GM12878 (cell line): ENCODE data around the gene FCAR. TPM values are rescaled to one million over a fixed set of nuclear protein-coding genes. Genes with fewer than 3 reads are reported as not detected.

Experiments used
- ATAC-seq: fragments of 200-7000 bp; cut with Tn5 transposase; 3 replicates; pipeline ENCODE4 v1.9.1; 2020; ENCODE audit warnings: mild to moderate bottlenecking, moderate library complexity
- BruUV-seq: library from RNA; stranded (reverse); fragments of 400-500 nt; replicated peaks from 2 replicates; lab custom pipeline; 2021; lab: Mats Ljungman, UMichigan
- CTCF ChIA-PET: fragments of 300-600 bp; sonication (Branson Sonifier 250); formaldehyde crosslinking; extraction: SDS; loops from one replicate; lab custom pipeline; 2021; ENCODE audit warnings: inconsistent platforms; lab: Yijun Ruan, JAX
- POLR2A ChIA-PET: fragments of 350-600 bp; formaldehyde crosslinking; extraction: SDS; loops from one replicate; lab custom pipeline; 2021; ENCODE audit warnings: inconsistent platforms; lab: Charles Lee
- RAD21 ChIA-PET: fragments of 300-600 bp; sonication (Branson Sonifier 250); formaldehyde crosslinking; loops from one replicate; lab custom pipeline; 2023; ENCODE audit warnings: antibody characterized with exemption; ENCODE audit not compliant: unreplicated experiment; lab: Charles Lee
- SMC1A ChIA-PET: fragments of 300-600 bp; sonication (Branson Sonifier 250); formaldehyde crosslinking; loops from one replicate; lab custom pipeline; 2023; ENCODE audit not compliant: unreplicated experiment, uncharacterized antibody; lab: Charles Lee
- DNase-seq: peaks from one replicate; pipeline ENCODE4 v3.0.0-alpha.2; 2011; ENCODE audit warnings: low read depth, low spot score
- FAIRE-seq: peaks from 3 replicates; lab custom pipeline; 2011; peaks lifted over from hg19 to GRCh38; lab: Jason Lieb, UNC
- H2AFZ ChIP-seq: 2 replicates; pipeline ENCODE4 v1.6.0; 2011; ENCODE audit warnings: low read depth, low read length, control low read depth; ENCODE audit not compliant: control insufficient read depth
- H3K27ac ChIP-seq: 2 replicates; pipeline ENCODE4 v1.5.1; 2011; ENCODE audit warnings: control low read depth; ENCODE audit not compliant: control insufficient read depth, insufficient read depth
- H3K27me3 ChIP-seq, 2 experiments: replicated peaks in 1 of 2; 2 replicates each; pipeline versions ENCODE4 v1.6.0 to v1.6.1; 2011; ENCODE audit warnings: low read length in 1 of 2; ENCODE audit not compliant: control insufficient read depth in 2 of 2, insufficient read depth in 2 of 2
- H3K36me3 ChIP-seq, 2 experiments: 2 replicates each; pipeline ENCODE4 v1.5.1; 2011; ENCODE audit warnings: low read length in 1 of 2; ENCODE audit not compliant: control insufficient read depth in 2 of 2, insufficient read depth in 2 of 2
- H3K4me1 ChIP-seq: 2 replicates; pipeline ENCODE4 v1.6.1; 2011; ENCODE audit warnings: mild to moderate bottlenecking, low read length, moderate library complexity, mixed read lengths; ENCODE audit not compliant: control insufficient read depth, insufficient read depth
- H3K4me2 ChIP-seq: 2 replicates; pipeline ENCODE4 v1.6.0; 2011; ENCODE audit warnings: control low read depth; ENCODE audit not compliant: control insufficient read depth, insufficient read depth
- H3K4me3 ChIP-seq: fragments of 200-600 bp; sonication (generic); 2 replicates; pipeline ENCODE4 v1.5.1; 2016
- H3K79me2 ChIP-seq: 2 replicates; pipeline ENCODE4 v1.6.0; 2011; ENCODE audit warnings: low read length; ENCODE audit not compliant: control insufficient read depth, insufficient read depth
- H3K9ac ChIP-seq: 2 replicates; pipeline ENCODE4 v1.8.0; 2011; ENCODE audit warnings: low read length, control low read depth, mixed read lengths; ENCODE audit not compliant: control insufficient read depth, insufficient read depth
- H3K9me3 ChIP-seq: replicated peaks from 3 replicates; pipeline ENCODE4 v1.5.1; 2011; ENCODE audit warnings: mild to moderate bottlenecking, low read length; ENCODE audit not compliant: control insufficient read depth, insufficient read depth
- H4K20me1 ChIP-seq: 2 replicates; pipeline ENCODE4 v1.6.0; 2011; ENCODE audit not compliant: control insufficient read depth, insufficient read depth
- ASH2L ChIP-seq: fragments of 300-600, 200-600 bp; sonication (generic); IDR thresholded peaks from 2 replicates; pipeline ENCODE4 v1.6.1; 2017; ENCODE audit warnings: low read depth, mild to moderate bottlenecking, borderline replicate concordance
- CEBPZ ChIP-seq: fragments of 150-350 bp; IDR thresholded peaks from 2 replicates; pipeline ENCODE4 v1.6.1; 2016; ENCODE audit warnings: low read depth, low read length
- CHD2 ChIP-seq: IDR thresholded peaks from 2 replicates; pipeline ENCODE4 v1.6.1; 2011; ENCODE audit warnings: low read depth, low read length, improper control_type of control experiment, borderline replicate concordance
- HDAC2 ChIP-seq: fragments of 200-600 bp; sonication (generic); IDR thresholded peaks from 2 replicates; pipeline ENCODE4 v1.6.1; 2017
- HDGF ChIP-seq: fragments of 450-650 bp; IDR thresholded peaks from 2 replicates; pipeline ENCODE4 v1.6.1; 2016; ENCODE audit warnings: antibody characterized with exemption
- KDM1A ChIP-seq: fragments of 200-600 bp; sonication (generic); IDR thresholded peaks from 2 replicates; pipeline ENCODE4 v1.6.1; 2016; ENCODE audit warnings: borderline replicate concordance
- NFXL1 ChIP-seq: fragments of 450-650 bp; IDR thresholded peaks from 2 replicates; pipeline ENCODE4 v1.6.1; 2017; ENCODE audit warnings: antibody characterized with exemption, mild to moderate bottlenecking, borderline replicate concordance
- SREBF2 ChIP-seq: IDR thresholded peaks from 2 replicates; pipeline ENCODE4 v1.6.1; 2012; ENCODE audit warnings: mild to moderate bottlenecking, low read length
- ZBTB11 ChIP-seq: fragments of 450-650 bp; formaldehyde crosslinking; IDR thresholded peaks from 2 replicates; pipeline ENCODE4 v1.5.0; 2022; ENCODE audit warnings: mild to moderate bottlenecking, missing genetic modification characterization
- ZSCAN29 ChIP-seq: fragments of 450-650 bp; IDR thresholded peaks from 2 replicates; pipeline ENCODE4 v1.6.1; 2017; ENCODE audit warnings: mild to moderate bottlenecking, moderate library complexity
- WGBS: methylation state at CpG from one replicate; pipeline ENCODE4 v1.1.6; 2016; ENCODE audit warnings: low lambda C conversion rate; ENCODE audit not compliant: insufficient replicate concordance, insufficient coverage; ENCODE audit errors: missing lambda C conversion rate; 5-methylcytosine and 5-hydroxymethylcytosine counted together
- in situ Hi-C: fragments of 300-500 bp; cut with MboI; formaldehyde crosslinking; loops from 9 replicates; pipeline ENCODE4 v1.14.3; 2018; ENCODE audit warnings: mixed read lengths
- intact Hi-C: fragments of 100-400 bp; cut with micrococcal nuclease; formaldehyde crosslinking; loops from one replicate; pipeline ENCODE4 v1.14.2; 2022; ENCODE audit not compliant: unreplicated experiment
- polyA plus RNA-seq, 11 experiments: library from polyadenylated mRNA; depleted of rRNA in 4 of 11; unstranded in 6 of 11; stranded (reverse) in 5 of 11; fragments of >200 nt; fragmentation: Nextera tagmentation in 4 of 11; fragmentation: Illumina TruSeq in 1 of 11; extraction: Ambion mirVana in 4 of 11; extraction: Trizol in 1 of 11; gene quantifications; 1 replicate in 1 of 11; 2 replicates in 10 of 11; pipeline versions ENCODE4 v1.2.1 to v1.2.3, GENCODE V29; 2011 to 2016; ENCODE audit warnings: inconsistent platforms in 2 of 11, missing spikeins in 2 of 11, low read depth in 1 of 11
- total RNA-seq, 4 experiments: library from RNA; depleted of rRNA in 3 of 4; stranded (reverse); fragments of >200 nt in 3 of 4; fragmentation: Illumina TruSeq in 1 of 4; extraction: Trizol in 1 of 4; gene quantifications; 2 replicates each; pipeline versions ENCODE4 v1.2.1 to v1.2.3, GENCODE V29; 2013 to 2021

FCAR gene
- total and polyA plus RNA-seq, 10 of the 15 experiments (the other 5 are each of a cell fraction or from before 2014, with no cell fraction given) = 0.49 TPM; not detected in 9

- no peak for TF ChIP-seq NFXL1
- Histone ChIP-seq H3K27me3 (no peaks in the 10 kb centered on the region), H4K20me1 (no peaks in the 10 kb centered on the region), H2AFZ (no peak overlapping the region), H3K36me3 (no peaks in the 10 kb centered on the region), H3K4me1 (peaks cover 1% of the 10 kb centered on the region; the same call in 1 of the 2 replicates), H3K4me3 (no peak overlapping the region), H3K9ac (no peak overlapping the region), H3K4me2 (no peak overlapping the region), H3K27ac (no peak overlapping the region), H3K79me2 (no peaks in the 10 kb centered on the region), H3K9me3 (no peaks in the 10 kb centered on the region)
- DNase-seq = no peak
- intact Hi-C loops (no loop called here), in situ Hi-C loops (no loop called here)
- no TSS peak for BruUV-seq
- ATAC-seq = no peak
- ChIA-PET CTCF (no interaction called here), POLR2A (no interaction called here), SMC1A (no interaction called here), RAD21 (no interaction called here)
- no peak for FAIRE-seq
- WGBS = 66% methylated on average over 10 of the region's 10 CpGs
Observed at GRCh38 chr19:54888239-54888638, 14.2 kb downstream of the FCAR start.

- H3K4me3 ChIP-seq = no peak overlapping the region
- no peaks in the 10 kb centered on the region for H4K20me1 ChIP-seq
- in situ Hi-C loops = no loop called here
- intact Hi-C loops = no loop called here
- H3K9me3 ChIP-seq = no peaks in the 10 kb centered on the region
- FAIRE-seq (no peak), ATAC-seq (no peak)
- H3K4me1 ChIP-seq = no peaks in the 10 kb centered on the region
- POLR2A ChIA-PET = no interaction called here
- H3K9ac ChIP-seq = no peak overlapping the region
- TF ChIP-seq HDGF = no peak
- TF ChIP-seq KDM1A = no peak
- TF ChIP-seq ZSCAN29 = no peak
- no peak for TF ChIP-seq NFXL1
- TF ChIP-seq ZBTB11 (CRISPR knock-in tag) = no peak
- TF ChIP-seq CEBPZ = no peak
- TF ChIP-seq CHD2 = no peak
- no peak for TF ChIP-seq ASH2L
- no peak for TF ChIP-seq HDAC2
- no peak for TF ChIP-seq SREBF2
- TF ChIP-seq, all 136 proteins: peak for 0
- no peak overlapping the region for H2AFZ ChIP-seq
- no peaks in the 10 kb centered on the region for H3K27me3 ChIP-seq
- no peak overlapping the region for H3K4me2 ChIP-seq
- no peaks in the 10 kb centered on the region for H3K36me3 ChIP-seq
- RAD21 ChIA-PET = no interaction called here
- H3K79me2 ChIP-seq = no peaks in the 10 kb centered on the region
- SMC1A ChIA-PET = no interaction called here
- H3K27ac ChIP-seq = no peak overlapping the region
- 50% methylated on average over 11 of the region's 11 CpGs for WGBS
- DNase-seq = no peak
- CTCF ChIA-PET = no interaction called here
- no TSS peak for BruUV-seq
Observed at GRCh38 chr19:54889566-54889965, 15.5 kb downstream of the FCAR start.
